Astrocyte (in vitro differentiated cells and primary cell): ENCODE measurements around the gene ASAH2. TPM values are rescaled to one million over a fixed set of nuclear protein-coding genes. Genes with fewer than 3 reads are reported as not detected.

ENCODE experiments used
- DNase-seq: peaks from one replicate; pipeline ENCODE4 v3.0.0-alpha.2; 2010; ENCODE audit warnings: low read depth
- FAIRE-seq: peaks from 2 replicates; lab custom pipeline; 2011; peaks lifted over from hg19 to GRCh38; lab: Jason Lieb, UNC
- H2AFZ ChIP-seq: 2 replicates; pipeline ENCODE4 v1.6.0; 2012; ENCODE audit warnings: low read depth, low read length, inconsistent platforms
- H3K27ac ChIP-seq: 2 replicates; pipeline ENCODE4 v1.5.1; 2011; ENCODE audit warnings: low read depth, low read length, inconsistent platforms
- H3K27me3 ChIP-seq: 2 replicates; pipeline ENCODE4 v1.6.0; 2011; ENCODE audit warnings: low read length, inconsistent platforms; ENCODE audit not compliant: insufficient read depth
- H3K36me3 ChIP-seq: 2 replicates; pipeline ENCODE4 v1.5.1; 2011; ENCODE audit warnings: low read length, inconsistent platforms; ENCODE audit not compliant: insufficient read depth
- H3K4me1 ChIP-seq: 2 replicates; pipeline ENCODE4 v1.5.1; 2011; ENCODE audit warnings: low read length, inconsistent platforms; ENCODE audit not compliant: insufficient read depth
- H3K4me2 ChIP-seq: 2 replicates; pipeline ENCODE4 v1.6.0; 2012; ENCODE audit warnings: low read length, inconsistent platforms
- H3K4me3 ChIP-seq: 2 replicates; pipeline ENCODE4 v1.5.1; 2011; ENCODE audit warnings: low read depth, mild to moderate bottlenecking, low read length, inconsistent platforms; ENCODE audit not compliant: insufficient read depth
- H3K79me2 ChIP-seq: 2 replicates; pipeline ENCODE4 v1.6.0; 2012; ENCODE audit warnings: mild to moderate bottlenecking, low read length, inconsistent platforms; ENCODE audit not compliant: insufficient read depth
- H3K9ac ChIP-seq: 2 replicates; pipeline ENCODE4 v1.6.0; 2012; ENCODE audit warnings: mild to moderate bottlenecking, low read length, inconsistent platforms
- H3K9me3 ChIP-seq: 2 replicates; pipeline ENCODE4 v1.5.1; 2012; ENCODE audit warnings: low read depth, mild to moderate bottlenecking, low read length, inconsistent platforms; ENCODE audit not compliant: insufficient read depth
- H4K20me1 ChIP-seq: 2 replicates; pipeline ENCODE4 v1.6.0; 2012; ENCODE audit warnings: low read length, inconsistent platforms; ENCODE audit not compliant: insufficient read depth
- H3K27ac Mint-ChIP-seq: one replicate; pipeline ENCODE4 v1.8.0; 2021; ENCODE audit warnings: mild to moderate bottlenecking, mixed read lengths; ENCODE audit not compliant: unreplicated experiment
- H3K27me3 Mint-ChIP-seq: one replicate; pipeline ENCODE4 v1.8.0; 2021; ENCODE audit warnings: low read depth, mixed read lengths; ENCODE audit not compliant: unreplicated experiment
- H3K36me3 Mint-ChIP-seq: one replicate; pipeline ENCODE4 v1.8.0; 2021; ENCODE audit warnings: low read depth, mixed read lengths; ENCODE audit not compliant: unreplicated experiment
- H3K4me1 Mint-ChIP-seq: one replicate; pipeline ENCODE4 v1.8.0; 2021; ENCODE audit warnings: low read depth, mixed read lengths; ENCODE audit not compliant: unreplicated experiment
- H3K4me3 Mint-ChIP-seq: one replicate; pipeline ENCODE4 v1.8.0; 2021; ENCODE audit warnings: mild to moderate bottlenecking, moderate library complexity, mixed read lengths; ENCODE audit not compliant: unreplicated experiment
- H3K9me3 Mint-ChIP-seq: one replicate; pipeline ENCODE4 v1.8.0; 2021; ENCODE audit warnings: mild to moderate bottlenecking, mixed read lengths; ENCODE audit not compliant: unreplicated experiment
- EZH2 ChIP-seq: IDR thresholded peaks from 2 replicates; pipeline ENCODE4 v1.6.1; 2012; ENCODE audit warnings: mild to moderate bottlenecking, low read length, inconsistent platforms; ENCODE audit not compliant: insufficient read depth
- total RNA-seq: library from RNA; stranded (reverse); gene quantifications from 2 replicates; pipeline ENCODE4 v1.2.1, GENCODE V29; 2021
- TF ChIP-seq, protein P1 (sequence below): IDR thresholded peaks from 2 replicates; pipeline ENCODE4 v1.5.1; 2011; ENCODE audit warnings: low read depth, mild to moderate bottlenecking, inconsistent platforms, low read length, moderate library complexity; ENCODE audit not compliant: insufficient read depth

Gene ASAH2
- total RNA-seq, 1 donor from 2014 or later: 1.4 TPM

DNA sequence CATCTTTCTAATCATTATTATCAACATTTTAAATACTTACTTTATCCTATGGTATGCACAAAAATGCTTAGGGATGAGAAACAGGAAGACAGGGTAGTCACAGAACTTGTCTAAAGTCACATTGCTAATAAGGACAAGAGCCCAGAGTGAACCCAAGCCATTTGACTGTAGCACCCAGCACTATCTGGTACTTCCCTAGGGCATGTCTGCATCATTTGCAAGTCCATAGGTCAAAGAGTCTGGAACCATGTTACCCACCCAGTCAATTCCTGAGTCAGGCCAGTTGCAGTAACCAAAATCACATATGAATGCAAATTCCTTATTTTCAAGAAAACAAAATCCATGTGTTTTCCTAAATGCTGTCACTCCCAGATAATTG, 19.1 kb downstream of the ASAH2 start:
- DNase-seq (no peak), FAIRE-seq (no peak)
- no peaks in the 10 kb centered on the region for H3K36me3 ChIP-seq
- H3K4me3 ChIP-seq: no peak overlapping the region
- Mint-ChIP-seq H3K4me3 (no peak overlapping the region), H3K4me1 (no peaks in the 10 kb centered on the region), H3K9me3 (no peaks in the 10 kb centered on the region), H3K36me3 (no peaks in the 10 kb centered on the region), H3K27ac (no peak overlapping the region), H3K27me3 (peaks cover 2% of the 10 kb centered on the region)
- no peak overlapping the region for H2AFZ ChIP-seq
- H3K9me3 ChIP-seq: no peaks in the 10 kb centered on the region
- H3K4me2 ChIP-seq: no peak overlapping the region
- no peaks in the 10 kb centered on the region for H3K79me2 ChIP-seq
- no peaks in the 10 kb centered on the region for H3K4me1 ChIP-seq
- peaks cover 18% of the 10 kb centered on the region for H3K27me3 ChIP-seq
- H4K20me1 ChIP-seq: no peaks in the 10 kb centered on the region
- no peak overlapping the region for H3K27ac ChIP-seq
- TF ChIP-seq, protein P1, sequence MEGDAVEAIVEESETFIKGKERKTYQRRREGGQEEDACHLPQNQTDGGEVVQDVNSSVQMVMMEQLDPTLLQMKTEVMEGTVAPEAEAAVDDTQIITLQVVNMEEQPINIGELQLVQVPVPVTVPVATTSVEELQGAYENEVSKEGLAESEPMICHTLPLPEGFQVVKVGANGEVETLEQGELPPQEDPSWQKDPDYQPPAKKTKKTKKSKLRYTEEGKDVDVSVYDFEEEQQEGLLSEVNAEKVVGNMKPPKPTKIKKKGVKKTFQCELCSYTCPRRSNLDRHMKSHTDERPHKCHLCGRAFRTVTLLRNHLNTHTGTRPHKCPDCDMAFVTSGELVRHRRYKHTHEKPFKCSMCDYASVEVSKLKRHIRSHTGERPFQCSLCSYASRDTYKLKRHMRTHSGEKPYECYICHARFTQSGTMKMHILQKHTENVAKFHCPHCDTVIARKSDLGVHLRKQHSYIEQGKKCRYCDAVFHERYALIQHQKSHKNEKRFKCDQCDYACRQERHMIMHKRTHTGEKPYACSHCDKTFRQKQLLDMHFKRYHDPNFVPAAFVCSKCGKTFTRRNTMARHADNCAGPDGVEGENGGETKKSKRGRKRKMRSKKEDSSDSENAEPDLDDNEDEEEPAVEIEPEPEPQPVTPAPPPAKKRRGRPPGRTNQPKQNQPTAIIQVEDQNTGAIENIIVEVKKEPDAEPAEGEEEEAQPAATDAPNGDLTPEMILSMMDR: no peak
- TF ChIP-seq EZH2: no peak
- no peak overlapping the region for H3K9ac ChIP-seq

DNA sequence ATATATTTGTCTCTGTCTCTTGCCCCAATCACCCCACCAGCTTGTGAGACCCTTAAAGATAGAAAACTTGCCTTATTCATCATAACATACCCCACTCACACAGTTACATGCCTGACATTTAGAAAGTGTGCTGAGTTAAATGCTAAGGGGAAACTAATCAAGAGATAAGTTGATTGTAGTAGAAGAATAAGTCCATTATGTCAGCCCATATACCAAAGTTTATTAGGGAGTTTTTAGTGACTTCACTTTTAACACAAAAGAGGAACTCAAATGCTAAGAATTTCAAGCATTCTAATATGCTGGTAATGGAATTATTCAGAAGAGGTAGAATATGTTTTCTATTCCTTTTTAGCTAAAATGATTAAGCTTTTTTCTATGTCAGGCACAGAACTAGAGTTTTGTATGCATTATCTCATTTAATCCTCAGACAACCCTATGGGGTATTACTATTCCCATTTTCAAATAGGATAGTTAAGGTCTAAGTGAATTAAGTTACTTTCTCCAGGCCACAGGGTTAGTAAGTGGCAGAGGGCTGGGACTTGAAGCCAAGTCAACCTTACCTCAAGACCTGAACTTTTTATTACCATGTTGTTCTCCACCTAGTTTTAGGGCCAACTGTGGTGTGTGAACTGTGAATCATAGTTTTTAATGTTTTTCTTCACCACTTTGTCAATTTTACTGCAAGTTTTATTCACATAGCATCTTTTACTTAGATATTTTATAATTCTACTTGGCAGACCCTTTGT, 19.6 kb downstream of the ASAH2 start:
- no peak for DNase-seq
- TF ChIP-seq EZH2: no peak
- no peak for FAIRE-seq
- H3K4me3 Mint-ChIP-seq: no peak overlapping the region
- H3K27me3 ChIP-seq: peaks cover 18% of the 10 kb centered on the region
- H3K4me3 ChIP-seq: no peak overlapping the region
- no peak overlapping the region for H2AFZ ChIP-seq
- H3K4me2 ChIP-seq: no peak overlapping the region
- H3K27ac Mint-ChIP-seq: no peak overlapping the region
- H3K79me2 ChIP-seq: no peaks in the 10 kb centered on the region
- H3K4me1 Mint-ChIP-seq: no peaks in the 10 kb centered on the region
- H3K27ac ChIP-seq: no peak overlapping the region
- no peaks in the 10 kb centered on the region for H3K36me3 ChIP-seq
- no peaks in the 10 kb centered on the region for H3K4me1 ChIP-seq
- H3K9me3 Mint-ChIP-seq: no peaks in the 10 kb centered on the region
- no peak overlapping the region for H3K9ac ChIP-seq
- H3K27me3 Mint-ChIP-seq: peaks cover 2% of the 10 kb centered on the region
- H3K9me3 ChIP-seq: no peaks in the 10 kb centered on the region
- no peaks in the 10 kb centered on the region for H4K20me1 ChIP-seq
- H3K36me3 Mint-ChIP-seq: no peaks in the 10 kb centered on the region

DNA sequence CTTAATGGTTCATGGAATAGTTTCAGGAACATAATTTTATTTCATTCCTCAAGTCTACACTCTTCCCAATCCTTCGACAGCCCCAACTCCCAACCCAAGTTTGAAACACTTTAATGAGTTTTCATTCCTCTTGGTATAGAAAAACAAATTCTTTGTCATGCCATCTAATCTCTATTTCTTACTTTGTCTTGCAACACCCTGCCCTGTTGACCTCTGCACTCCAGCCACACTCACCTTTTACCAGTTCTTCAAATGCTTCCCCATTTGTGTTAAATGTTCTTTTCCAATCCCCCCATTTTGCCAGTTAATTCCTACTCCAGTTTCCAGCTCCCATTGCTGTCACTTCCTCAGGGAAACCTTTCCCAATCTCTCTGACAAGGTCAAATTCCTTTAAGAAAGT, 21.9 kb downstream of the ASAH2 start:
- DNase-seq: no peak
- Histone ChIP-seq H2AFZ (no peak overlapping the region), H3K9me3 (no peaks in the 10 kb centered on the region), H3K36me3 (no peaks in the 10 kb centered on the region), H3K4me3 (no peak overlapping the region), H3K4me2 (no peak overlapping the region), H3K4me1 (no peaks in the 10 kb centered on the region), H3K79me2 (no peaks in the 10 kb centered on the region), H3K9ac (no peak overlapping the region), H3K27me3 (peaks cover 14% of the 10 kb centered on the region), H4K20me1 (no peaks in the 10 kb centered on the region), H3K27ac (no peak overlapping the region)
- no peak for FAIRE-seq
- no peaks in the 10 kb centered on the region for H3K9me3 Mint-ChIP-seq
- H3K27ac Mint-ChIP-seq: no peak overlapping the region
- no peak overlapping the region for H3K4me3 Mint-ChIP-seq
- H3K27me3 Mint-ChIP-seq: peaks cover 2% of the 10 kb centered on the region
- TF ChIP-seq, protein P1: no peak
- TF ChIP-seq EZH2: no peak
- no peaks in the 10 kb centered on the region for H3K36me3 Mint-ChIP-seq
- no peaks in the 10 kb centered on the region for H3K4me1 Mint-ChIP-seq
